Endothelial cell of umbilical vein (primary cell): Measurements from ENCODE around the gene CFHR3.
"Not testable (repeated sequence)": the region's sequence is repeated elsewhere in the genome, so short reads cannot be mapped to it uniquely, and the experiment has no call there.

Experiments
- CTCF ChIP-seq, 2 donors: IDR thresholded peaks; 1 replicate in 1 of 2; 2 replicates in 1 of 2; pipeline ENCODE4 v1.5.1; 2011; ENCODE audit warnings: low read length in 2 of 2, mild to moderate bottlenecking in 2 of 2, moderate library complexity in 2 of 2, control low read depth in 1 of 2, inconsistent platforms in 1 of 2, low read depth in 1 of 2; ENCODE audit not compliant: insufficient read depth in 1 of 2; ENCODE audit errors: extremely low read depth in 1 of 2
- MAX ChIP-seq: IDR thresholded peaks from 2 replicates; pipeline ENCODE4 v1.6.1; 2011; ENCODE audit not compliant: insufficient read depth, insufficient read length
- POLR2A ChIP-seq: IDR thresholded peaks from 2 replicates; pipeline ENCODE4 v1.6.1; 2012; ENCODE audit warnings: low read depth, mild to moderate bottlenecking, control low read depth, low read length
- POLR2AphosphoS5 ChIP-seq: IDR thresholded peaks from 2 replicates; pipeline ENCODE4 v1.6.1; 2012; ENCODE audit warnings: low read depth, mild to moderate bottlenecking, control low read depth, low read length, moderate library complexity; ENCODE audit not compliant: insufficient read depth

GRCh38 chr1:196819531-196819930 is 44.9 kb downstream of the CFHR3 start, which contains the start of gene CFHR1:
- not testable (repeated sequence) for TF ChIP-seq CTCF (IDR thresholded peaks at IDR 0.05; ENCODE audit: extremely low read depth in 1 of 2, insufficient read depth in 1 of 2, low read depth in 1 of 2, low read length in 2 of 2); MAX; POLR2A; POLR2AphosphoS5
